GM19397 (cell line): ENCODE results near the gene OR56A4.

Experiments used
- ATAC-seq: cut with Tn5 transposase; IDR thresholded peaks from one replicate; pipeline ENCODE4 v1.9.1; 2021; ENCODE audit warnings: mild to moderate bottlenecking, moderate library complexity; ENCODE audit not compliant: unreplicated experiment

Gene OR56A4

DNA sequence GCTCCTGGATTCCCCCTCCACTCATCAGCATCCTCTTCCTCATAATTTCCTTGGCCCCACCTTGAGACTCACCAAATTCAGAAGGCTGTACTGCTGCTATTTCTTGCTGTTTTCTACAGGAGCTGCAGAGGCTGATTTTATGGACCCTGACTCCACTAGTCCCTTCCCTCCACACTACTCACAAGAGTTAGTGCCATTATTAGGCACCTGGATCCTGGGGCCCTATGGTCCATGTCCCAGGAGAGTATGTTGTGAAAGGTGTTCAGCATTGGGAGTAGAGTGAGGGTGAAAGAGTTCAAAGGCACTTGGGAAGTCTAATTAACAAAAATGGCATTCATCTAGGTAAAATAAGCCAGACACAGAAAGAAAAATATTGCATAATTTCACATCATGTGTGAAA, at the start of gene OR56A4:
TSS of gene OR56A4 (minus strand) at position 101 of the 400 bp plus-strand sequence. CDS start 3,954 bp downstream, outside the sequence.
- no peak for ATAC-seq

DNA sequence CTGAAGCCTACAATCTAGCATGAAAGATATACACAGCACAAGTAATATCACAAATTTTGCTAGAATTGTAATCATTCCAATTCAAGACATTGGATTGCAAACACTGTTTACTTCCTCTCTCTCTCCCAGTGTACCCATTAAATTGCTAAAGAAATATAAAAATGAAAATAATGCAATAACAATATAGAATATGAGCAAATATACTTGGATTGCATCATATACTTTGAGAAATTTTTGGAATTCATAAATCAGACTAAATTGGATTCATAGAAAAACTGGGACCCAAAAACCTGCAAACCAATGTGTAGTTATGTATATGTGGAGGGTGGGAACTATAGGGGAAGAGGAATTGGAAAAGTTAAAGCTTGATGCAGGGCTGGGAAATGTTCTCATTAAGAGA, 48.8 kb upstream of the OR56A4 start:
- ATAC-seq: no peak

GRCh38 chr11:6052374-6052773, 45.6 kb upstream of the OR56A4 start:
- no peak for ATAC-seq

DNA sequence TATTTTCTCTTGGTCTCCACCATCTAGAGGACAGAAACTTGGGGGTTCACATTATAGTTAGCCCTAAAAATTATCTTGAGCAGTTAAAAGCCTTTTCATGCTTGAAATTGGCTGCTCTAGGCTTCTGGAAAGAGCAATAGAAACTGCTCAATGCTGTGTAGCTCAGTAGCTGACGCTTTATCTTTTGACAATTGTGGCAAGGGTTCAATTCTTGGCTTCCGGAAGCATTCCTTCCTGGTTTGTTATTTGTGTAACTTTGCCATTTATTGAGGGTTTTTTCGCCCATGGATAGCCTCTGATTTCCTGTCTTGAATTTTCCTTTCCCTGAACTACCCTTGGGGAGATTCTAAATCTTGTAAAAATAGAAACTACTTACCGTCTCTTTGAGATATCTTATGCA, 34.1 kb upstream of the OR56A4 start:
- no peak for ATAC-seq

- ATAC-seq: no peak
Observed at GRCh38 chr11:6030708-6031405, 24.1 kb upstream of the OR56A4 start, which contains the start of gene OR56A1. Gene OR56A1, minus strand, starts transcription at chr11:6030758. Its CDS starts 3,066 bp downstream, at chr11:6027692.

DNA sequence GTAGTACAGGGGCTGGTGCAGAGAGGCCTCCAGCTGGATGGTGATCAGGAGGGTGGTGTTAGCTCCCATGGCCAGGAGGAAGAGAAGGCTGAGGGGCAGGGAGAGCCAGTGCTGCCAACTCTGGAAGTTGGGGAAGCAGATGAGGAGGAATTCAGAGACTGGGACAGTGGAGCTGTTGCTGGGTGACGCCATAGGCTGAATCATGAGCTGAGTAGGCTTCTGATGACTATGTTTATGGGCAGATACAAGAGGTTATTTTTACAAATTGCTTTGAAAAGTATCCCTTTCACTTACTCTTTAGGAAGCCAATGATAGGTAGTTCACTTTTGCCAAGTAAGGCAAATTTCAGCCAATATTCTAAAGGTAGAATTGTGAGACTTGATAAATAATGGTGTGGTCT, 20.8 kb upstream of the OR56A4 start:
- no peak for ATAC-seq

- ATAC-seq: no peak
Observed at GRCh38 chr11:6025056-6025455, 18.3 kb upstream of the OR56A4 start.

- no peak for ATAC-seq
Observed at GRCh38 chr11:6022956-6023355, 16.2 kb upstream of the OR56A4 start.

- no peak for ATAC-seq
Observed at GRCh38 chr11:6013042-6013441, 6.3 kb upstream of the OR56A4 start.

- no peak for ATAC-seq
Observed at GRCh38 chr11:6012035-6012668, 5.4 kb upstream of the OR56A4 start.

DNA sequence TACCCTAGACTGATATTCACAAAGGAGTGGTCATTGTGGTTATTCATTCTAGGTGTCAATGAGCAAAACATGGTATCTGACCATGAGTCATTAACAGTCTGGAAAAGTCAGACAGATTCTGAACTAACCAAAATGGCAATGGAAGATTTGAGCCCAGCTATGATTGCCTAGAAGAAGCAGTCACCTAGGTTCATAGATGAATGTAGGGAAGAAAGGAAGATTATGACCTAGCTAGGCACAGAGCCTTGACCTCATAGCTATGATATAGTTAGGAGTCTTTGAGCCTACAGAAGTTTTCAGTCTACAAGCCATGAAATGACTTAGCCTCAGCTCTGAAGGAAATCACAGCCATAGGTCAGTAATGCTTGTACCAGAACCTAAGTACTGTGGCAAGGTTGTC, 351 bp downstream of the OR56A4 start:
- no peak for ATAC-seq

GRCh38 chr11:6002202-6002699, 4.5 kb downstream of the OR56A4 start:
- ATAC-seq: no peak

DNA sequence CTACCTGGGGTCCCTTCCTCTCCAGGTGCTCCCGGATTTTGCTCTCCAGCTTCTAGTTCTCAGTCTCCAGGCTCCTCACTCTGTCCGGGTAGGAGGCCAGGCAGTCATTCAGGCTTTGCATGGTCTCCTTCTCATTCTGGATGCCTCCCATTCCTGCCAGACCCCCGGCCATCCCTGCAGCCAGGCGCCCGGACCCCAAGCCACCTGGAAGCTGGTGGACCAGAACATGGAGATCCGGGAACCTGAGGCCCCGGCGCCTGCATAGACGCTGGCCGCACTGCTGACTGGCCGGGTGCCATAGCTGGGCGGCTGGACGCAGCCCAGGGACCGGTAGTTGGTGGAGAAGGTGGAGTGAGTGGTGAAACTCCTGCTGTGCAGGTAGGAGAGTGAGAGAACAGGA, 12.0 kb downstream of the OR56A4 start:
- ATAC-seq: no peak

DNA sequence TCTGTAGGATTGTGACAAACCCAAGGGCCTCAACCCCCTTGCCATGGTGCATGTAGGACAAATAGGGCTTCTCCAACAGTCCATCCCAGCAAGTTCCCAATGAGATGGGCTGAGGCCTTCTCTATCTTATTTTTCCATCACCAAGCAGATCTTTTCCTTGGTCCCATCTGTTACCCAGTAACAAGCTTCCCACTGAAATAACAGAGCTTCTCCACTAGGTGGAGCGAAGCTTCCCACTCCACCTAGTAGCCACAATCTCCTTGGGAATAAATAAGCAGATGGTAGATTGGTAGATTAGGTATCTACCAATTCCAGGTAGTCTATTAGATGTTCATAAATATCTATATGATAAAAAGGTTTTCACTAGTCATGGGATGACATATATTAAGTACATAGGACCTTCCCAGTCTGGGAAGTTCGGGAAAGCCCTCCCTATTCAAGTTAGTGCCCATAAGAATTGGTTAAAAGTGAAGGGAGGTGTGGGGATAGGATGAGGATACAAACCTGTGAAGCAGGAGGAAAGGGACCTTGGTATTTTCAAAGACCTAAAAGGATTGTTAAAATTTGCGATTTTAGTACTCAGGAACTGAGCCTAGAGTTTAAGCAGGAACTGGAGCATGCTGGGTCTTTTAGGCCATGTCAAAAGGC, 14.0 kb downstream of the OR56A4 start:
- no peak for ATAC-seq

GRCh38 chr11:5992150-5992549, 14.6 kb downstream of the OR56A4 start:
- ATAC-seq: no peak

- ATAC-seq: no peak
Observed at GRCh38 chr11:5989203-5989602, 17.5 kb downstream of the OR56A4 start.

DNA sequence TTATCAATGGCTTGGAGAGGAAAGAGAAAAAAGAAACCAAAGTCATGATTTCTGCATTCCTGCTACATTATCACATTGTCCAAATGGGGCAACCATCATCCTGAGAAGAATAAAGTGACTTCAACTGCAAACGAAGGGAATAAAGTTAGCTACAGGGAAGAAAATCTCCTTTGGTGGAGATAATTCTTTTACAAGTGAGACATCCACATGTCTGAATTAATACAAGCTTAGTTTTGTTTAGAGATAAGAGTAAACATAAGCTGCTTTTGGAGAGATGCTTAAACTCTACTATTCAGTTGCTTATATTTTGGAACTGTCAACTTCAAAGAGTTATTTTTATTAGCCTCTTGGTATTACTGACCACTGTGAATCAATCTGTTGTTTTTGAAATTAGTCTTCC, 19.9 kb downstream of the OR56A4 start, which contains the start of gene OR52L1:
TSS of gene OR52L1 (minus strand) at position 101 of the 400 bp plus-strand sequence. CDS start at position 46, 55 bp downstream.
- ATAC-seq: no peak

DNA sequence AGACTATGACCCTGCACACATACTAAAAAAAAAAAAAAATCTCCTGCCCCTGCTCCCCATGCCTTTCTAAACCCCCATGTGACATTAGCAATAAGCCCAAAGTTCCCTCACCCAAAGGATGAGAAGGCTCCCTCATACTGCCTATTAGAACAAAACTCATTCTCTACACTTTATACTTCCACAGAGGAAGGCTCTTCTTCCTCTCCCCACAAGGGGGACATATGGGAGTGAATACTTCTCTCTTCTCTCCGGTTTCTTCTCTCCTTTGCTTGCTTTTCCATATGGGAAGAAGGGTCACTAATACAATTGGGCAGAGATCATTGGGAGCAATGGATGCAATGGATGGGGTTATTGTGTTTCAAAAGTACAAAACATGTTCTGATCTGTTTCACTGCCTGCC, 23.3 kb downstream of the OR56A4 start:
- ATAC-seq: no peak

GRCh38 chr11:5973530-5973929, 33.2 kb downstream of the OR56A4 start:
- ATAC-seq: no peak

DNA sequence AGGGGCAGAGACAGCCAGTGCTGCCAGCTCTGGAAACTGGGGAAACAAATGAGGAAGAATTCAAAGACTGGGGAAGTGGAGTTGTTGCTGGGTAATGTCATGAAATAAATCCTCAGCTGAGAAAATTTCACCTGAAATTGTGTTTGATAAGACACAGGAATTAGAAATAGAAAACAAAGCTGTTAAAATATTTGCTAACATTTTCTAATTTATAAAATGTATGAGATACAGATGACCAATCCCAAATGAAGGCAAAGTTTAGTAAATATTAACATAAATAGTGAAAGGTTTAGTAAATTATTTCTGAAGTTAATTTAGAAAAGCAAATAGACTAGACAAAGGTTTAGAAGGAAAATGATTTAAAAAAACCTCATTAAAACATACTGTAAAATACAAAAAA, 38.4 kb downstream of the OR56A4 start, which contains the start of gene OR56A5:
TSS of gene OR56A5 (minus strand) at position 101 of the 400 bp plus-strand sequence. CDS start at position 101, 0 bp downstream.
- ATAC-seq: no peak

DNA sequence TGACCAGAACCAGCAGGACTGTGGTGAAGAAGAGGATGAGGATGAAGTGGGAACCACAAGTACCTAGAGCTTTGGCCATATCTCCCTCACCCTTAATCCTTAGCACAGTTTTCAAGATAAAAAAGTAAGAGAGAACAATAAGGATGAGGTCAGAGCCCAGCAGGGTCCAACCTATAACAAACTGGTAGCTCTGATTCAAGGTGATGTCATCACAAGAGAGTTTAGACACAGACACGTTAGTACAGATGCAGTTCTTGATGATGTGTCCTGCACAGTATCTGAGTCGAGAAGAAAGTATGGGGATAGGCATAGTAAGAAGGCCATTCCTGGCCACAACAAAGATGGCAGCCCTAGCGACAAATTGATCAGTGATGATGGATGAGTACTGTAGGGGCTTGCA, 39.0 kb downstream of the OR56A4 start:
- no peak for ATAC-seq

DNA sequence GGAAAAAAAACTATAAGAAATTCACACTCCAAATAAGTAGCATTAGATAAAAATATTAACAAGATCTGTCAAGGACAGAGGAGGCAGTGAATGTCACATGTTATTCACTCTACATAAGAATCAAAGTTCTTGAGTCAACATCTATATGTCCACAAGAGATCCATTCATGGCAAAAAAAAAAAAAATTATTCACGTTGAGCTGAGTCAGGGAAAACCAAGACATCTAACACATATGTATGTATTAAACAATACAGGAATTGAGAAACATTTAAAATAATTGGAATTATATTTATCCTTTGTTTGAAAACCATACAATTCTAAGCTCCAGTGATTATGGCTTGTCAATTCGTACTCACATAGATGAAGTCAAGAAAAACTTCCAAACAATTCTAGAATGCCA, 39.8 kb downstream of the OR56A4 start:
- no peak for ATAC-seq
